HTERT RPE-1 (cell line): Measurements from ENCODE around the gene PCDHA10.
"Not testable (repeated sequence)": the region's sequence is repeated elsewhere in the genome, so short reads cannot be mapped to it uniquely, and the experiment has no call there.

Source experiments
- in situ Hi-C: fragments of 300-500 bp; cut with MboI; formaldehyde crosslinking; loops from 4 replicates; pipeline ENCODE4 v1.14.3; 2020; ENCODE audit warnings: low sequenced_read_pairs

PCDHA10 gene

GRCh38 chr5:140840978-140841962 is 14.4 kb upstream of the PCDHA10 start, which contains the start of gene PCDHA8:
Gene PCDHA8 (plus strand): TSS chr5:140841187. CDS start chr5:140841322, 135 bp downstream.
- in situ Hi-C loops, result no loop called here

DNA sequence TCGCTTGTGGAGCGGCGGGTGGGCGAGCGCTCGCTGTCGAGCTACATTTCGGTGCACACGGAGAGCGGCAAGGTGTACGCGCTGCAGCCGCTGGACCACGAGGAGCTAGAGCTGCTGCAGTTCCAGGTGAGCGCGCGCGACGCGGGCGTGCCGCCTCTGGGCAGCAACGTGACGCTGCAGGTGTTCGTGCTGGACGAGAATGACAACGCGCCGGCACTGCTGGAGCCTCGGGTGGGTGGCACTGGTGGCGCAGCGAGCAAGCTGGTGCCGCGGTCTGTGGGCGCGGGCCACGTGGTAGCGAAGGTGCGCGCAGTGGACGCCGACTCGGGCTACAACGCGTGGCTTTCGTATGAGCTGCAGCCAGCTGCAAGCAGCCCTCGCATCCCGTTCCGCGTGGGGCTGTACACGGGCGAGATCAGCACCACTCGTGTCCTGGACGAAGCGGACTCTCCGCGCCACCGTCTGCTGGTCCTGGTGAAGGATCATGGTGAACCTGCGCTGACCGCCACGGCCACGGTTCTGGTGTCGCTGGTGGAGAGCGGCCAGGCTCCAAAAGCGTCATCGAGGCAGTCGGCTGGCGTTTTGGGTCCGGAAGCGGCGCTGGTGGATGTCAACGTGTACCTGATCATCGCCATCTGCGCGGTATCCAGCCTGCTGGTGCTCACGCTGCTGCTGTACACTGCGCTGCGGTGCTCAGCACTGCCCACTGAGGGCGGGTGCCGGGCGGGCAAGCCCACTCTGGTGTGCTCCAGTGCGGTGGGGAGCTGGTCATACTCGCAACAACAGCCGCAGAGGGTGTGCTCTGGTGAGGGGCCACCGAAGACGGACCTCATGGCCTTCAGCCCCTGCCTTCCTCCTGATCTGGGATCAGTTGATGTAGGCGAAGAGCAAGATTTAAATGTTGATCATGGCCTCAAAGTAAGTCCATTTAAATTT is 12.6 kb upstream of the PCDHA10 start:
- in situ Hi-C loops, result no loop called here

DNA sequence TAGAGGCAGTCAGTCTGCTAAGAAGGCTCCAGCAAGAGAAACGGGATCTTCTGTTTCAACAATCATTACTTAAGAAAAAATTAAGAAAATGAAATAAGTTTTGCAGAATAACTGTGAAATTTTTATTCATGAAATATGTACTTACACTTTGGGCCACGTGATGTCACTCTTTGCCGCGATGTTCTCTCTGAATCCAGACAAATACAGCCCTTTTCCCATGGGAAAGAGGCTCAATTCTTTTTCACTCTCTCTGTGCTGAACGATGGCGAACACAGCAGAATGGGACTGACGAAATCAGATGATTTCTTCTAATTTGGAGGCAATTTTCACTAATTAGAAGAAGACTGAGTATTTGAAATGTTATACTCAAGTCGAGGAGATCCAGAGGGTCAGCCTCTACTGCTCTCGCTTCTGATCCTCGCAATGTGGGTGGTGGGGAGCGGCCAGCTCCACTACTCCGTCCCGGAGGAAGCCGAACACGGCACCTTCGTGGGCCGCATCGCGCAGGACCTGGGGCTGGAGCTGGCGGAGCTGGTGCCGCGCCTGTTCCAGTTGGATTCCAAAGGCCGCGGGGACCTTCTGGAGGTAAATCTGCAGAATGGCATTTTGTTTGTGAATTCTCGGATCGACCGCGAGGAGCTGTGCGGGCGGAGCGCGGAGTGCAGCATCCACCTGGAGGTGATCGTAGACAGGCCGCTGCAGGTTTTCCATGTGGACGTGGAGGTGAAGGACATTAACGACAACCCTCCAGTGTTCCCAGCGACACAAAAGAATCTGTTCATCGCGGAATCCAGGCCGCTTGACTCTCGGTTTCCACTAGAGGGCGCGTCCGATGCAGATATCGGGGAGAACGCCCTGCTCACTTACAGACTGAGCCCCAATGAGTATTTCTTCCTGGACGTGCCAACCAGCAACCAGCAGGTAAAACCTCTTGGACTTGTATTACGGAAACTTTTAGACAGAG is 7.3 kb upstream of the PCDHA10 start, which contains the start of gene PCDHA9:
PCDHA9 (plus strand) TSS at position 244 of the 964 bp plus-strand sequence; CDS start at position 358, 114 bp downstream.
- in situ Hi-C loops, result not testable (repeated sequence)

GRCh38 chr5:140849831-140850634 is 5.7 kb upstream of the PCDHA10 start:
- in situ Hi-C loops, result not testable (repeated sequence)

- in situ Hi-C loops, result no loop called here
Measured at GRCh38 chr5:140857177-140857986, 1.7 kb downstream of the PCDHA10 start.

DNA sequence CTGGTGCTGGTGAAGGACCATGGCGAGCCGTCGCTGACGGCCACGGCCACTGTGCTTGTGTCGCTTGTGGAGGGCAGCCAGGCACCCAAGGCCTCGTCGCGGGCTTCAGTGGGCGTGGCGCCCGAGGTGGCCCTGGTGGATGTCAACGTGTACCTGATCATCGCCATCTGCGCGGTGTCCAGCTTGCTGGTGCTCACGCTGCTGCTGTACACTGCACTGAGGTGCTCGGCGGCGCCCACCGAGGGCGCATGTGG is 2.2 kb downstream of the PCDHA10 start:
- in situ Hi-C loops, result no loop called here

DNA sequence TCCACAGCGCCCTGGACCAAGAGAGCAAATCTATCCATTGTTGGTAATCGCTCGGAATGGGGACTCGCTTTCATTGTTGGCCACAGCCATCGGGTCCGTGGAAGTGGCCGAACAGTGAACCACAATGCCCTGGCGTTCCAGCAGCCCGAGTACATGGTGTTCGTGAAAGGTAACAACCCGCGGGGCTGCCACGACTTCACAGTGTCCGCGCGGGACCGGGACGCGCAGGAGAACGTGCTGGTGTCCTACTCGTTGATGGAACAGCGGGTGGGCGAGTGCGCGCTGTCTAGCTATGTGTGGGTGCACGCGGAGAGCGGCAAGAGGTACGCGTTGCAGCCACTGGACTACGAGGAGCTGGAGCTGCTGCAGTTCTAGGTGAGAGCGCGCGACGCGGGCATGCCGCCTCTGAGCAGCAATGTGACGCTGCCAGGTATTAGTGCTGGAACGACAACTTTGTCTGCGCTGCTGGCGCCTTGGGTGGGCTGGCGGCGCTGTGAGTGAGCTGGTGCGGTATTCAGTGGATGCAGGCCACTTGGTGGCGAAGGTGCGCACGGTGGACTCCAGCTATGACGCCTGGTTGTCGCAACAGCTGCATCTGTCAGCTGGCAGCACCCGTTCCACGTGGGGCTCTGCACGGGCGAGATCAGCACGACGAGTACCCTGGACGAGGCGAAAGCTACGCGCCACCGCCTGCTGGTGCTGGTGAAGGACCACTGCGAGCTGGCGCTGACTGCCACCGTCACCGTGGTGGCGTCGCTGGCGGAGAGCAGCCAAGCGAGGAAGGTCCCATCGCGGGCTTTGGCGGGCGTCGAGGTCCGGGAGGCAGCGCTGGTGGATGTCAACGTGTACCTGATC is 7.0 kb downstream of the PCDHA10 start:
- in situ Hi-C loops, result no loop called here

DNA sequence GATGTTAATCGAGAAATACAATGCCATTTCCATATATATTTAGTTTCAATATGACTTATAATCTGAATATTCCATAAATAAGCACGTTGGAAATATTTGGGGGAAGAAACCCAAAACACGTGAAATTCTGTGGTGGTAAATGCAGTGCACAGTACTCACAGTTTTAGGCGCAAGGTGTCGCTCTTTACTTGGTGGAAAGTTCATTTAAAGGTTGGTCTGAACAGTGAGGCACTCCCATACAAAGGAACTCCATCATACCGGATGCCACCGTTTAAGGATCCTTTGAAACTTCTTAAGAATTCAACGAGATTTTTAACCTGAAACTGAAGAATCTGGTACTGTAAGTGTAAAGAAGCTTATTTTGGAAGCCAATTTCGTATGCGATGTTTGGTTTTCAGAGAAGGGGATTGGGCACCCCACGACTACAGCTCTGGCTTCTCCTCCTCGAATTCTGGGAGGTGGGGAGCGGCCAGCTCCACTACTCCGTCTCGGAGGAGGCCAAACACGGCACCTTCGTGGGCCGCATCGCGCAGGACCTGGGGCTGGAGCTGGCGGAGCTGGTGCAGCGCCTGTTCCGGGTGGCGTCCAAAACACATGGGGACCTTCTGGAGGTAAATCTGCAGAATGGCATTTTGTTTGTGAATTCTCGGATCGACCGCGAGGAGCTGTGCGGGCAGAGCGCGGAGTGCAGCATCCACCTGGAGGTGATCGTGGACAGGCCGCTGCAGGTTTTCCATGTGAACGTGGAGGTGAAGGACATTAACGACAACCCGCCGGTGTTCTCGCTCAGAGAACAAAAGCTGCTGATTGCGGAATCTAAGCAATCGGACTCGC is 13.2 kb downstream of the PCDHA10 start, which contains the start of gene PCDHA11:
PCDHA11 (plus strand) TSS at position 237 of the 834 bp plus-strand sequence; CDS start at position 384, 147 bp downstream.
- in situ Hi-C loops, result no loop called here

- in situ Hi-C loops, result no loop called here
Measured at GRCh38 chr5:140869555-140869886, 13.8 kb downstream of the PCDHA10 start.

DNA sequence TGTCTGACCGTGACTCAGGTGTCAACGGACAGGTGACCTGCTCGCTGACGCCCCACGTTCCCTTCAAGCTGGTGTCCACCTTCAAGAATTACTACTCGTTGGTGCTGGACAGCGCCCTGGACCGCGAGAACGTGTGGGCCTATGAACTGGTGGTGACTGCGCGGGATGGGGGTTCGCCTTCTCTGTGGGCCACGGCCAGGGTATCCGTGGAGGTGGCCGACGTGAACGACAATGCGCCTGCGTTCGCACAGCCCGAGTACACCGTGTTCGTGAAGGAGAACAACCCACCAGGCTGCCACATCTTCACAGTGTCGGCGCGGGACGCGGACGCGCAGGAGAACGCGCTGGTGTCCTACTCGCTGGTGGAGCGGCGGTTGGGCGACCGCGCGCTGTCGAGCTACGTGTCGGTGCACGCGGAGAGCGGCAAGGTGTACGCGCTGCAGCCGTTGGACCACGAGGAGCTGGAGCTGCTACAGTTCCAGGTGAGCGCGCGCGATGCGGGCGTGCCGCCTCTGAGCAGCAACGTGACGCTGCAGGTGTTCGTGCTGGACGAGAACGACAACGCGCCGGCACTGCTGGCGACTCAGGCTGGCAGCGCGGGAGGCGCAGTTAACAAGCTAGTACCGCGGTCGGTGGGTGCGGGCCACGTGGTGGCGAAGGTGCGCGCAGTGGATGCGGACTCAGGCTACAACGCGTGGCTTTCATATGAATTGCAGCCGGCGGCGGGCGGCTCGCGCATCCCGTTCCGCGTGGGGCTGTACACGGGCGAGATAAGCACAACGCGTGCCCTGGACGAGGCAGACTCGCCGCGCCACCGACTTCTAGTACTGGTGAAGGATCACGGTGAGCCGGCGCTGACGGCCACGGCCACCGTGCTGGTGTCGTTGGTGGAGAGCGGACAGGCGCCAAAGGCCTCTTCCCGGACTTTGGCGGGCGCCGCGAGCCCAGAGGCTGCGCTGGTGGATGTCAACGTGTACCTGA is 14.8 kb downstream of the PCDHA10 start:
- in situ Hi-C loops, result no loop called here

DNA sequence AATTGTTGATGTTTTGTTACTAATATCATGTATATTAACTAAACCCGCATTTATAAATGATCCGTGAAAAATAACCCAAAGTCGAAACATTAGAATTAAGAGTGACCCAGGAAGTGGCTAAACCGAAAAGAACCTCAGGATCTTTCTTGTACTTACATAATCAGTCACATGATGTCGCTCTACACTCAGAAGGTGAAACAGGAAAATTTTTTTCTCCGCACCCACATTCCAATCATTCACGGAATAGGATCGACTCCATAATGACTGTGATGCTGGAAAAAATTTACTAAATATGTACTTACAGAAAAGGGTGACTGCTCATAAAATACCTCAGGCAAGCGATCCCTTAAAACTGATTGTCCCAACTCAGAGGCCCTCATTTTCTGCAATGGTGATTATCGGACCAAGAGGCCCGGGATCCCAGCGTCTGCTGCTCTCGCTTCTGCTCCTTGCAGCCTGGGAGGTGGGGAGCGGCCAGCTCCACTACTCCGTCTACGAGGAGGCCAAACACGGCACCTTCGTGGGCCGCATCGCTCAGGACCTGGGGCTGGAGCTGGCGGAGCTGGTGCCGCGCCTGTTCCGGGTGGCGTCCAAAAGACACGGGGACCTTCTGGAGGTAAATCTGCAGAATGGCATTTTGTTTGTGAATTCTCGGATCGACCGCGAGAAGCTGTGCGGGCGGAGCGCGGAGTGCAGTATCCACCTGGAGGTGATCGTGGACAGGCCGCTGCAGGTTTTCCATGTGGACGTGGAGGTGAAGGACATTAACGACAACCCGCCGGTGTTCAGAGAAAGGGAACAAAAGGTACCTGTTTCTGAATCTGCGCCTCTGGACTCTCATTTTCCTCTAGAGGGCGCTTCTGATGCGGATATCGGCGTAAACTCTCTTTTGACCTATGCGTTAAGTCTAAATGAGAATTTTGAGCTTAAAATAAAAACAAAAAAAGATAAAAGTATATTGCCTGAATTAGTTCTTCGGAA is 19.7 kb downstream of the PCDHA10 start, which contains the start of gene PCDHA12:
PCDHA12 (plus strand) TSS at position 224 of the 981 bp plus-strand sequence; CDS start at position 389, 165 bp downstream.
- in situ Hi-C loops, result no loop called here

- in situ Hi-C loops, result not testable (repeated sequence)
Measured at GRCh38 chr5:140876541-140877261, 21.0 kb downstream of the PCDHA10 start.

- in situ Hi-C loops, result no loop called here
Measured at GRCh38 chr5:140877262-140877581, 21.5 kb downstream of the PCDHA10 start.
